GM18873 (cell line): ENCODE results near the gene VPREB3.

Experiments
- ATAC-seq: cut with Tn5 transposase; IDR thresholded peaks from one replicate; pipeline ENCODE4 v1.9.1; 2021; ENCODE audit warnings: mild to moderate bottlenecking, moderate library complexity, moderate number of reproducible peaks; ENCODE audit not compliant: unreplicated experiment, low FRiP score

VPREB3 gene

DNA sequence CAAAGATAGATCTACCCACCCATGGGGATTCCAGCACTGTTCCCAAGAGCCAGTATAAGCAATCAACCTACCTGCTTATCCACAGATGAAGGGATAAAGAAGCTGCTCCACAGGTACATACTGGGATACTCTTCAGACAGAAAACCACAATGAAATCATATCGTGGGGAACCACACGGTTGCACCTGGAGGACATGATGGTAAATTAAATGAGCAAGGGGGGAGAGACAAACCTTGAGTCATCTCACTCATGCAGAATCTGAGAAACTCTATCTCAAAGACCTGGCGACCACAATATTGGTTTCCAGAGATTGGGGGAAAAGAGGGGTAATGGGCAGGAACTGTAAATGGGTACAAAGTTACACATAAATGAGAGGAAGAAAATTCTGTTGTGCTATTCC, 48.9 kb downstream of the VPREB3 start:
- no peak for ATAC-seq

GRCh38 chr22:23704829-23705228, 49.4 kb downstream of the VPREB3 start:
- ATAC-seq = no peak

- no peak for ATAC-seq
Observed at GRCh38 chr22:23704062-23704461, 50.2 kb downstream of the VPREB3 start.
